Mucosa of stomach (tissue), 1 donor: Measurements from ENCODE around the gene PPDPF.
A peak's percentile ranks its signal among the peaks of the same experiment; 100 is the strongest.

Experiments used
- H3K27me3 ChIP-seq: one replicate; pipeline ENCODE4 v1.7.0; 2013; ENCODE audit warnings: mild to moderate bottlenecking, low read length; ENCODE audit not compliant: control insufficient read depth, insufficient read depth
- H3K36me3 ChIP-seq: one replicate; pipeline ENCODE4 v1.7.0; 2013; ENCODE audit warnings: low read length; ENCODE audit not compliant: control insufficient read depth, insufficient read depth
- H3K4me1 ChIP-seq: one replicate; pipeline ENCODE4 v1.7.0; 2013; ENCODE audit warnings: mild to moderate bottlenecking, low read length; ENCODE audit not compliant: control insufficient read depth, insufficient read depth
- H3K4me3 ChIP-seq: one replicate; pipeline ENCODE4 v1.7.0; 2013; ENCODE audit warnings: low read length
- H3K9ac ChIP-seq: one replicate; pipeline ENCODE4 v1.7.0; 2013; ENCODE audit warnings: mild to moderate bottlenecking, low read length, moderate library complexity
- H3K9me3 ChIP-seq: one replicate; pipeline ENCODE4 v1.7.0; 2013; ENCODE audit warnings: mild to moderate bottlenecking, low read length, moderate library complexity; ENCODE audit not compliant: control insufficient read depth
- donor health status: Pancreatic carcinoma.

PPDPF gene

DNA sequence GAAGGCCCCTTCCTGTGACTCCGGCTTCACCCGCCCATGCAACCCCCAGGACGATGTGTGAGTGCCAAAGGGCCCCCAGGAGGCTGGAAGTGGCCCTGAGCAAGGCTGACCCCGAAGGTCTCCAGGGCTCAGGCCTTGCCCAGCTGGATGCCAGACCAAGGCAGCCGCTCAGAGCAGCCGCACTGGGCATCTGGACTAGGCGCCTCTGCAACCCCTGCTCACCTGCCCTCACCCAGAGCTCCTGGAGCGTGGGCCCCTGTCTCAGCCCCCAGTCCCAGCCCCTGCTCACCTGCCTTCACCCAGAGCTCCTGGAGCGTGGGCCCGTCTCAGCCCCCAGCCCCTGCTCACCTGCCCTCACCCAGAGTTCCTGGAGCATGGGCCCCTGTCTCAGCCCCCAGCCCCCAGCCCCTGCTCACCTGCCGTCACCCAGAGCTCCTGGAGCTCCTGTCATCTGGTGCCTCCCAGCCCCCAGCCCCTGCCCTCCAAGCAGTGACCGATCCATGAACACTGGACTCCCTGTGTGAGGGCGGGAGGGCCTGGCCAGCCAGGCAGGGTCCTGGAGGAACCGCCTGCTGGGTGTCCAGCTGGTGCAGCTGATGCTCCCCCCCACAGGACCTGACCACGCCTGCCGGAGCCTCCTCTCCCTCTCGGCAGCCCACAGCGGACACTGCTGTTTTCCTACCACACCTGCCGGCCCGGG, 25.8 kb downstream of the PPDPF start:
- no peaks in the 10 kb centered on the region for H3K9me3 ChIP-seq
- no peaks in the 10 kb centered on the region for H3K36me3 ChIP-seq
- H3K4me3 ChIP-seq: no peak overlapping the region
- peaks cover 22% of the 10 kb centered on the region for H3K4me1 ChIP-seq
- H3K27me3 ChIP-seq: peaks cover 42% of the 10 kb centered on the region
- H3K9ac ChIP-seq: no peak overlapping the region

DNA sequence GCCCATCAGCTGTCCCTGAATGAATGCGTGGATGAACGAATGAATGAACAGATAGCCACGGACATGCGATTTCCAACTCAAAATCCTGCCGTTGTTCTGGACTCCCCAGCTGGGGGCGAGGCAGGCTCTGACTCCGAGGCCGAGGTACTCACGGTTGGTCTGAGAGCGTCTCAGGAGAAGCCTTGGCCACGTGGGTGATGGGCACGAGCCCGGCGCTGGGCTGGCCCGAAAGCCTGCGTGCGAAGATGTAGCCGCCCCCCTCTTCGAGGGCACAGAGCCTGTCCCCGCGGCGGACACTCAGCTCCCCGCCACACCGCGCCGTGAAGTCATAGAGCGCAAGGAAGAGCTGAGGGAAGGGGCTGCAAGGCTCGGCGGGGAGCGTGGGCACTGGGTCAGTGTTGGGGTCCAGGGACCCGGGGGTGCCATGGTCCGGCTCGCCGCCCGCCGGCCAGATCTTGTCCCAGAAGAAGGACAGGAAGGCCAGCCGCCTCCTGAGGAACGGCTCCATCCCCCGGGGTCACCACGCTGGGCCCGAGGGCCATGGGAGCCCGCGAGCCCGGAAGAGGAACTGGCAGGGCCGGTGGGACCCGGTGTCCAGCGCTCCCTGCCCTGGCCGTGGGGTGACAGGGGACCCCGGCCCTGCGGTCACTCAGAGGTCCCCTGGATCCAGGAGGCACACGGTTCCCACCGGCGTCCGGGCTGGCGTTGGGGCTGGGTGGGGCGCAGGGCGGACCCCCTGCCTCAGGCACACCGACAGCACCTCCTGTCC, 26.6 kb downstream of the PPDPF start:
- no peaks in the 10 kb centered on the region for H3K36me3 ChIP-seq
- no peaks in the 10 kb centered on the region for H3K9me3 ChIP-seq
- H3K4me1 ChIP-seq: peaks cover 22% of the 10 kb centered on the region
- H3K4me3 ChIP-seq: no peak overlapping the region
- H3K9ac ChIP-seq: no peak overlapping the region
- H3K27me3 ChIP-seq: peaks cover 42% of the 10 kb centered on the region

DNA sequence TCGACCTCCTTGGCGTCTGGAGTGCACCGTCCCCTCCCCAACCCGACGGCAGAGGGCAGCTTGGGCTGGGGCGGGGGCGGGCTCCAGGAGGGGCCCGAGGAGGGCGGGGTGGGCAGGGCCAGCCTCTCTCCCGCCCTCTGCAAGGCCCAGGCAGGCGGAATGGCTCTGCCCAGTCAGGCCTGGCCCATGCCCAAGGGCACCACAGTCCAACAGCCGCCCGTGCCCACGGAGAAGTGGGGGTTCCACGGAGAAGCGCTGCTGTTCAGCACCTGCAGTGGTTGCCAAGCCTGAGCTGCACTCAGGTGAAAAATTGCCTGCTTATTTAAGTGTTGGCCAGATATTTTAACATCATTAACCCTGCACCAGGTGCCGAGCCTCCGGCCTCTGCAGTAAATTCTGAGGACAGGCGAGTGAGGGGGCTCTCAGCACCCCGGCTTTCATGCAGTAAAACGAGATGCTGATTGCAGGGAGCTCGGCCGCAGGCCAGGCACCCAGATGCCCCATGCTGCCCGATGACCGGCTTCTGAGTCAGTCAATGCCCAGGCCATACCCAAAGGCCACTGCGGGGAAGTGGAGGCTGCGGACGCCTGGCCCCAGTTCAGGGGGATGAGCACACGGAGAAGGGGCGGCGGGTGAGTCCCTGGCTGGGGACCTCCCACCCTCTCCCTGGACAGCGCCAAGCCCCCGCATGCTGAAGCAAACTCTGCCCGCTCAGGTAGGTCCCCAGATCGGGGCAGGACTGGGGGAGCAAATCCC, 27.3 kb downstream of the PPDPF start, which contains the start of gene SRMS:
Gene SRMS, minus strand, starts transcription at position 25 of the 756 bp plus-strand sequence. CDS start 286 bp downstream, outside the sequence.
- Histone ChIP-seq H3K9ac (no peak within 1 kb of the TSS), H3K9me3 (no peaks in the 10 kb centered on the region), H3K36me3 (no peaks in the 10 kb centered on the region), H3K4me1 (peaks cover 25% of the 10 kb centered on the region), H3K4me3 (no peak within 1 kb of the TSS), H3K27me3 (peaks cover 42% of the 10 kb centered on the region)

- Histone ChIP-seq H3K4me3 (no peak overlapping the region), H3K4me1 (peaks cover 30% of the 10 kb centered on the region), H3K9me3 (no peaks in the 10 kb centered on the region), H3K9ac (no peak overlapping the region), H3K36me3 (no peaks in the 10 kb centered on the region), H3K27me3 (peaks cover 42% of the 10 kb centered on the region)
Measured at GRCh38 chr20:63548542-63548941, 28.0 kb downstream of the PPDPF start.

GRCh38 chr20:63549019-63549418, 28.5 kb downstream of the PPDPF start:
- peaks cover 42% of the 10 kb centered on the region for H3K27me3 ChIP-seq
- no peaks in the 10 kb centered on the region for H3K9me3 ChIP-seq
- peaks cover 34% of the 10 kb centered on the region for H3K4me1 ChIP-seq
- H3K4me3 ChIP-seq: no peak overlapping the region
- no peak overlapping the region for H3K9ac ChIP-seq
- no peaks in the 10 kb centered on the region for H3K36me3 ChIP-seq

GRCh38 chr20:63549679-63550282, 29.2 kb downstream of the PPDPF start:
- H3K4me1 ChIP-seq: peaks cover 37% of the 10 kb centered on the region
- no peak overlapping the region for H3K4me3 ChIP-seq
- H3K9ac ChIP-seq: no peak overlapping the region
- H3K36me3 ChIP-seq: no peaks in the 10 kb centered on the region
- no peaks in the 10 kb centered on the region for H3K9me3 ChIP-seq
- peaks cover 42% of the 10 kb centered on the region for H3K27me3 ChIP-seq

- Histone ChIP-seq H3K27me3 (peaks cover 38% of the 10 kb centered on the region), H3K9me3 (no peaks in the 10 kb centered on the region), H3K36me3 (no peaks in the 10 kb centered on the region), H3K9ac (no peak overlapping the region), H3K4me3 (no peak overlapping the region), H3K4me1 (peaks cover 26% of the 10 kb centered on the region)
Measured at GRCh38 chr20:63551068-63551467, 30.5 kb downstream of the PPDPF start.

DNA sequence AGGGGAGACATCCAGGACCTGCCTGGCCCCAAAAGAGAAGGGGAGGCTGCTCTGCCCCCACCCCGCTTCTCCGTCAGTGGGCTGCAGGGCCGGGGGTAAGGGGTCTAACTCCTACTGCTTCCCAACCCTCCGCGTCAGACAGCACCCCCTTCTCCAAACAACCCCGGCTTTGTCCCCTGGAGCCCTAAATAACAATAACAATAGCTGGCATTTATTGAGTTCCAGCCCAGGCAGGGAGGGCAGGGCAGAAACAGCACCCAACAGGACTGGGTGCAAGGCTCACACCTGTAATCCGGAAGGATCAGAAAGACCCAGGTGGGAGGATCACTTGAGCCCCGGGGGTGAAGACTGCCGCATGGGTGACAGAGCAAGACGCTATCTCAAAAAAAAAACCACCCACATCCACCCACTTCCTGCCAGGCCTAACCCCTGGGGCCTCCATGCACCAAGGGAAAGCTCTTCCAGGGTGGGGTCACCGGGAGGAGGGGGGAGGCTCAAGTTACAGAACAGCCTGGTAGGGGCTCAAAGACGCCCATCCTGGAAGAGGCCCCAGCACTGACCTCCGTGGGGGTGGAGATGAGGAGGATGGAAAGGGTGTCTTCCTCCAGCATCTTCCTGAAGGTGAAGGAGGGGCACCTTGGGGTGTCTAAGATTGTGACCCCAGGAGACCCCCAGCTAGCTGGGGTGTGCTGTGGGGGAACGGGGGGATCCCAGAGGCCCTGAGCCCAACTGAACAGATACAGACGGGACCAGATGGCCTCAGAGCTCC, 32.1 kb downstream of the PPDPF start:
- peaks cover 24% of the 10 kb centered on the region for H3K27me3 ChIP-seq
- no peak overlapping the region for H3K9ac ChIP-seq
- H3K9me3 ChIP-seq: no peaks in the 10 kb centered on the region
- H3K4me1 ChIP-seq: peaks cover 24% of the 10 kb centered on the region
- H3K4me3 ChIP-seq: no peak overlapping the region
- H3K36me3 ChIP-seq: no peaks in the 10 kb centered on the region

DNA sequence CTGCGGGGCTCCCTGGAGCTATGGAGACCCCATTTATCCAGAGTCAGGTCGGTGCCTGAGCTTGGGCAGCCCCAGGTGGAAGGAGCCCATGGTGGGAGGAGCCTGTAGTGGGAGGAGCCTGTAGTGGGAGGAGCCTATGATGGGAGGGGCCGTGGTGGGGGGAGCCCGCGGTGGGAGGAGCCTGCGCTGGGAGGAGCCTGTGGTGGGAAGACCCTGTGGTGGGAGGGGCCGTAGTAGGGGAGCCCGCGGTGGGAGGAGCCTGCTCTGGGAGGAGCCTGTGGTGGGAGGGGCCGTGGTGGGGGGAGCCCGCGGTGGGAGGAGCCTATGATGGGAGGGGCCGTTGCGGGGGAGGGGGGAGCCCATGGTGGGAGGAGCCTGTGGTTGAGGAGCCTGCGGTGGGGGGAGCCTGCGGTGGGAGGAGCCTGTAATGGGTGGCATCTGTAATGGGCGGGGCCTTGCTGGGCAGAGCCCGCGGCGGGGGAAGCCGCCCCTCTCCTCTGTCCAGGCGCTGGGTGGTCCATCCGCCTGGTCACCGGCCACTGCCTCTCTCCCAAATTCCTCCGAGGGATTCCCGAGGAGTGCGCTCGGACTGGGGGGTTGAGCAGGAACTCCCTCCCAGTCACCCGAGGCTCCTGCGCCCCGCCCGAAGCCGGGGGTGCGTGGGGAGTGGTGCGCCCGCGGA, 32.8 kb downstream of the PPDPF start:
- H3K4me1 ChIP-seq: peaks cover 20% of the 10 kb centered on the region
- H3K36me3 ChIP-seq: no peaks in the 10 kb centered on the region
- peak overlapping the region; percentile 39 for H3K9ac ChIP-seq
- peaks cover 17% of the 10 kb centered on the region for H3K27me3 ChIP-seq
- no peaks in the 10 kb centered on the region for H3K9me3 ChIP-seq
- peak overlapping the region; percentile 8 for H3K4me3 ChIP-seq

GRCh38 chr20:63553933-63554290, 33.3 kb downstream of the PPDPF start, which contains the start of gene FNDC11:
FNDC11 (plus strand) TSS chr20:63554159; CDS start chr20:63555664, 1,505 bp downstream.
- Histone ChIP-seq H3K36me3 (no peaks in the 10 kb centered on the region), H3K27me3 (peaks cover 12% of the 10 kb centered on the region), H3K9ac (peak within 1 kb of the TSS; percentile 39), H3K9me3 (no peaks in the 10 kb centered on the region), H3K4me1 (peaks cover 20% of the 10 kb centered on the region), H3K4me3 (peak within 1 kb of the TSS; percentile 8)
